ENCODE results near the gene ATP6V0A1. TPM values are rescaled to one million over a fixed set of nuclear protein-coding genes. Genes with fewer than 3 reads are reported as not detected.
"Not testable (repeated sequence)": the region's sequence is repeated elsewhere in the genome, so short reads cannot be mapped to it uniquely, and the experiment has no call there.

Gene ATP6V0A1
- total RNA-seq, 4 donors from 2014 or later = 102 to 194 (median 142) TPM

DNA sequence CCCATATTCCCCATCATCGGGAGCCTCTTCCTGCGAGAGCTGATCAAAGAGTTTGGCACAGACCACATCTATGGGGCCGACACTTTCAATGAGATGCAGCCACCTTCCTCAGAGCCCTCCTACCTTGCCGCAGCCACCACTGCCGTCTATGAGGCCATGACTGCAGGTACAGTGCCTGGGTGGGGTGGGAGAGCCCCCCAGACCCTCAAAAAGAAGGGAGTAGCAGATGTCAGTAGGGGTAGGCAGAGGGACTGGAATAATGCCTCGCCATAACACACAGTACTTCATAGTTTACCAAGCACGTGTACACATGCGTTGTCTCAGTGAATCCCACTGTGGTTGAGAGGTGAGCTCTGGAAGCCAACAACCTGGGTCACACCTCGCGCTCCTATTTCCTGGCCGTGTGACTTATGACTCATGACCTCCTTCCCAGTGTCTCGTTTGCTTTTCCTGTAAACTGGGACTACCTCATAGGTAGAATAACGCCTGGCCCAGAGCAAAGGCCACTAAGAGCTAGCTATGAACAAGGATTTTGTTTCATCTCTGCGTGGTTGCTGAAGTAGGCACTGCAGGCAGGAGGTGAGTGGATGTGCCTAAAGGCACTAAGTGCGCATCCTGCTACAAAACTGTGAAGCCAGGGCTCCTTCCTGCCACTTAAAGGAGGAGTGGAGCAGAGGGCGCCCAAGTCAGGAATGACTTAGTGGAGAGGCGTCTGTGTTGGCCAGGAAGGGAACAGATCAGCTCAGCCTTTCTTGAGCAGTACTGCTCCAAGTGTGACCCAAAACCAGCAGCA, 82.6 kb downstream of the ATP6V0A1 start:
- 72% methylated on average over 17 of the region's 17 CpGs for WGBS
- peaks cover 60% of the 10 kb centered on the region for H3K36me3 ChIP-seq

DNA sequence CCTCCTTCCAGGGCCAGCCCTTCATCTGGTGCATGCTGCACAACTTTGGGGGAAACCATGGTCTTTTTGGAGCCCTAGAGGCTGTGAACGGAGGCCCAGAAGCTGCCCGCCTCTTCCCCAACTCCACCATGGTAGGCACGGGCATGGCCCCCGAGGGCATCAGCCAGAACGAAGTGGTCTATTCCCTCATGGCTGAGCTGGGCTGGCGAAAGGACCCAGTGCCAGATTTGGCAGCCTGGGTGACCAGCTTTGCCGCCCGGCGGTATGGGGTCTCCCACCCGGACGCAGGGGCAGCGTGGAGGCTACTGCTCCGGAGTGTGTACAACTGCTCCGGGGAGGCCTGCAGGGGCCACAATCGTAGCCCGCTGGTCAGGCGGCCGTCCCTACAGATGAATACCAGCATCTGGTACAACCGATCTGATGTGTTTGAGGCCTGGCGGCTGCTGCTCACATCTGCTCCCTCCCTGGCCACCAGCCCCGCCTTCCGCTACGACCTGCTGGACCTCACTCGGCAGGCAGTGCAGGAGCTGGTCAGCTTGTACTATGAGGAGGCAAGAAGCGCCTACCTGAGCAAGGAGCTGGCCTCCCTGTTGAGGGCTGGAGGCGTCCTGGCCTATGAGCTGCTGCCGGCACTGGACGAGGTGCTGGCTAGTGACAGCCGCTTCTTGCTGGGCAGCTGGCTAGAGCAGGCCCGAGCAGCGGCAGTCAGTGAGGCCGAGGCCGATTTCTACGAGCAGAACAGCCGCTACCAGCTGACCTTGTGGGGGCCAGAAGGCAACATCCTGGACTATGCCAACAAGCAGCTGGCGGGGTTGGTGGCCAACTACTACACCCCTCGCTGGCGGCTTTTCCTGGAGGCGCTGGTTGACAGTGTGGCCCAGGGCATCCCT, 84.8 kb downstream of the ATP6V0A1 start:
- no peak for TF ChIP-seq POLR2A (IDR thresholded peaks at IDR 0.05)
- no peaks in the 10 kb centered on the region for H3K9me3 ChIP-seq
- H3K36me3 ChIP-seq = peaks cover 60% of the 10 kb centered on the region
- H3K27ac ChIP-seq = no peak overlapping the region
- peaks cover 20% of the 10 kb centered on the region for H3K4me1 ChIP-seq
- no peak overlapping the region for H3K4me3 ChIP-seq
- DNase-seq (ENCODE audit: low spot score in 2 of 2) = no peak
- 92% methylated on average over 17 of the region's 39 CpGs for WGBS
- H3K27me3 ChIP-seq = no peaks in the 10 kb centered on the region

More for the DNA sequence above, 82.6 kb downstream of the ATP6V0A1 start:
- Histone ChIP-seq H3K9me3 (no peaks in the 10 kb centered on the region), H3K27ac (no peak overlapping the region), H3K4me3 (no peak overlapping the region), H3K4me1 (peaks cover 11% of the 10 kb centered on the region), H3K27me3 (no peaks in the 10 kb centered on the region)
- TF ChIP-seq POLR2A (IDR thresholded peaks at IDR 0.05) (no peak), EP300 (IDR thresholded peaks at IDR 0.05) (no peak), POLR2AphosphoS5 (IDR thresholded peaks at IDR 0.05) (no peak)
- TF ChIP-seq, protein P1, sequence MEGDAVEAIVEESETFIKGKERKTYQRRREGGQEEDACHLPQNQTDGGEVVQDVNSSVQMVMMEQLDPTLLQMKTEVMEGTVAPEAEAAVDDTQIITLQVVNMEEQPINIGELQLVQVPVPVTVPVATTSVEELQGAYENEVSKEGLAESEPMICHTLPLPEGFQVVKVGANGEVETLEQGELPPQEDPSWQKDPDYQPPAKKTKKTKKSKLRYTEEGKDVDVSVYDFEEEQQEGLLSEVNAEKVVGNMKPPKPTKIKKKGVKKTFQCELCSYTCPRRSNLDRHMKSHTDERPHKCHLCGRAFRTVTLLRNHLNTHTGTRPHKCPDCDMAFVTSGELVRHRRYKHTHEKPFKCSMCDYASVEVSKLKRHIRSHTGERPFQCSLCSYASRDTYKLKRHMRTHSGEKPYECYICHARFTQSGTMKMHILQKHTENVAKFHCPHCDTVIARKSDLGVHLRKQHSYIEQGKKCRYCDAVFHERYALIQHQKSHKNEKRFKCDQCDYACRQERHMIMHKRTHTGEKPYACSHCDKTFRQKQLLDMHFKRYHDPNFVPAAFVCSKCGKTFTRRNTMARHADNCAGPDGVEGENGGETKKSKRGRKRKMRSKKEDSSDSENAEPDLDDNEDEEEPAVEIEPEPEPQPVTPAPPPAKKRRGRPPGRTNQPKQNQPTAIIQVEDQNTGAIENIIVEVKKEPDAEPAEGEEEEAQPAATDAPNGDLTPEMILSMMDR (IDR thresholded peaks at IDR 0.05) = no peak
- DNase-seq (ENCODE audit: low spot score in 2 of 2) = no peak

DNA sequence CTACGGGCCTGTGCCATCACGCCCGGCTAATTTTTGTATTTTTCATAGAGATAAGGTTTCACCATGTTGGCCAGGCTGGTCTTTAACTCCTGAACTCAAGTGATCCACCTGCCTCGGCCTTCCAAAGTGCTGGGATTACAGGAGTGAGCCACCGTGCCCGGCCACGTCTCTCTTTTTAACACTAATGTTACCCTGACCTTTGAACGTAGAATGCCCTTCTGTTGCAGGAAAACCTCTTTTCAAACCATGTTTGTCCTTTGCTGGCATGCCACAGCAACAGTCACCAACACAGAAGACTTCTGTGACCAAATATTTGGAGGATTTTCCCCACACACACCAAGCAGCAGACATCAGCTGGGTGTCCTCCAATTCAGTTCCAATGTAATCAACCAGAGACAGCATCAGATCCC, 86.2 kb downstream of the ATP6V0A1 start:
- Histone ChIP-seq H3K27me3 (no peaks in the 10 kb centered on the region), H3K9me3 (no peaks in the 10 kb centered on the region), H3K4me3 (no peak overlapping the region), H3K36me3 (peaks cover 47% of the 10 kb centered on the region), H3K27ac (no peak overlapping the region), H3K4me1 (peaks cover 26% of the 10 kb centered on the region)
- no peak for DNase-seq (ENCODE audit: low spot score in 2 of 2)
- 79% methylated on average over 8 of the region's 8 CpGs for WGBS
- TF ChIP-seq POLR2AphosphoS5 (IDR thresholded peaks at IDR 0.05) = no peak
- TF ChIP-seq EP300 (IDR thresholded peaks at IDR 0.05) = no peak
- TF ChIP-seq, protein P1 (IDR thresholded peaks at IDR 0.05) = no peak
- TF ChIP-seq POLR2A (IDR thresholded peaks at IDR 0.05) = no peak

DNA sequence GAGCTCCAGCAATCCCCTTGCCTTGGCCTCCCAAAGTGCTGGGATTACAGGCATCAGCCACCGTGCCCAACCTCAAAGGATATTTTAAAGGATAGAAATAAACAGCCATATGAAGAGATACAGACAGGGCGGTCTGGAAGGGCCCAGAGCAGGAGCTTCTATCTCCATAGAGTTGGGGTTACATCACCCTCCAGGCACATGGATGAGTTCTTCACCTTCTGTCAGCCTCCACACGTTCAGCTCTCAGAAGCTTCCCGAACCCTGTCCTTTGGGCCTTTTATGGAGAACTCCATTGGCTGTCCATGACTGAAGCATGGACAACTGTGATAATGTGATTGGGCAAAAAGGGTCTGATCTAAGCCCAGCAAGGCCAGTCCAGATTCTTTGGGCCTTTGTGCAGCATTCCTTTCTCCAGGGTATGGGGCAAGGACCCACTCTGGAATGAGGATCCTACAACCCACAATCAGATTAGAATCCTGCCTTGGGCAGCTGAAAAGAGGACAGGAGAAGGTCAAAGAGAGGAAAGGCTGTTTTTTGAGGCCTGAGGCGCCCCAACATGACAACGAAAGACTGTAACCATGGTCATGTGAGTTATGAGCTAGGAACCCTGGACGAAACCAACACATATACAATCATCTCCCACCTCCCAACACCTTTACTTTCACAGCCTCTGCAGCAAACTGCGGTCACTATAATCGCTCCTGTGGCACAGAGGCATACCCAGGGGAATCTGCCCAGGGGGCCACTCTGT, 87.3 kb downstream of the ATP6V0A1 start:
- not testable (repeated sequence) for H3K27me3 ChIP-seq; H3K4me3 ChIP-seq; H3K27ac ChIP-seq; H3K9me3 ChIP-seq; DNase-seq (ENCODE audit: low spot score in 2 of 2)
- Histone ChIP-seq H3K4me1 (peaks cover 26% of the 10 kb centered on the region), H3K36me3 (peaks cover 37% of the 10 kb centered on the region)
- 84% methylated on average over 8 of the region's 9 CpGs for WGBS

DNA sequence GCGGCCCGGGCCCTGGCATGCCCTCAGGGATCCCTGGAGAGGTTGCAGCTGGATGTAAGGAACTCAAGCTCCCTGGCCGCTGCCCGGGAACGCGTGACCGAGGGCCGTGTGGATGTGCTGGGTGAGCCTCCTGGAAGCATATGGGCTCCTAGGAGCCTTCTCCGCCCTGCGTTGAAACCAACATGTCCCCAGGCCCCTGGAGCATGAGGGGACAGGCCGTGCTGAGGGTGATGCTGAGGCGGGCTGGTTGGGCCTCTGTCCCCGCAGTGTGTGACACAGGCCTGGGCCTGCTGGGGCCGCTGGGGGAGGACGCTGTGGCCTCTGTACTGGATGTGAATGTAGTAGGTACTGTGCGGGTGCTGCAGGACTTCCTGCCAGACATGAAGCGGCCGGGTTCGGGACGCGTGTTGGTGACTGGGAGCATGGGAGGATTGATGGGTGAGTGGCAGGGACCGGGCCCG, 88.4 kb downstream of the ATP6V0A1 start:
- WGBS = 50% methylated on average over 11 of the region's 23 CpGs
- H3K4me1 ChIP-seq = peaks cover 26% of the 10 kb centered on the region
- H3K9me3 ChIP-seq = no peaks in the 10 kb centered on the region
- no peak for DNase-seq (ENCODE audit: low spot score in 2 of 2)
- peaks cover 26% of the 10 kb centered on the region for H3K36me3 ChIP-seq
- H3K27ac ChIP-seq = no peak overlapping the region
- no peak overlapping the region for H3K4me3 ChIP-seq
- no peaks in the 10 kb centered on the region for H3K27me3 ChIP-seq
- TF ChIP-seq, protein P1 (IDR thresholded peaks at IDR 0.05) = no peak
- no peak for TF ChIP-seq POLR2A (IDR thresholded peaks at IDR 0.05)
- no peak for TF ChIP-seq EP300 (IDR thresholded peaks at IDR 0.05)
- no peak for TF ChIP-seq POLR2AphosphoS5 (IDR thresholded peaks at IDR 0.05)

Data from suprapubic skin (tissue), 4 donors.